RWPE2 (cell line): Measurements from ENCODE around the gene RIC3.
A peak's percentile ranks its signal among the peaks of the same experiment; 100 is the strongest.

ENCODE experiments used
- ATAC-seq: fragments of 200-7000 bp; cut with Tn5 transposase; 3 replicates; pipeline ENCODE4 v1.9.1; 2021; ENCODE audit warnings: low read depth
- DNase-seq: peaks from one replicate; pipeline ENCODE4 v3.0.0-alpha.2; 2020; ENCODE audit warnings: low spot score
- H3K27ac ChIP-seq: fragments of 450-650 bp; 2 replicates; pipeline ENCODE4 v1.5.1; 2017; ENCODE audit warnings: mild to moderate bottlenecking; ENCODE audit not compliant: poor library complexity, severe bottlenecking
- H3K27me3 ChIP-seq: fragments of 250-450 bp; sonication (Bioruptor Pico); 2 replicates; pipeline ENCODE4 v1.5.1; 2021; ENCODE audit warnings: mild to moderate bottlenecking, moderate library complexity; ENCODE audit not compliant: insufficient read depth, poor library complexity, severe bottlenecking
- H3K36me3 ChIP-seq: fragments of 250-450 bp; sonication (Bioruptor Pico); 2 replicates; pipeline ENCODE4 v1.5.1; 2020; ENCODE audit warnings: low read depth, mild to moderate bottlenecking, moderate library complexity
- H3K4me1 ChIP-seq: fragments of 250-450 bp; sonication (Bioruptor Pico); 2 replicates; pipeline ENCODE4 v1.5.1; 2021; ENCODE audit warnings: mild to moderate bottlenecking, moderate library complexity; ENCODE audit not compliant: insufficient read depth, poor library complexity, severe bottlenecking
- H3K4me3 ChIP-seq: fragments of 250-450 bp; sonication (Bioruptor Pico); 2 replicates; pipeline ENCODE4 v1.5.1; 2021; ENCODE audit warnings: mild to moderate bottlenecking, moderate library complexity; ENCODE audit not compliant: severe bottlenecking
- H3K9me3 ChIP-seq: fragments of 250-450 bp; sonication (Bioruptor Pico); 2 replicates; pipeline ENCODE4 v1.5.1; 2021; ENCODE audit warnings: mild to moderate bottlenecking, moderate library complexity; ENCODE audit not compliant: severe bottlenecking
- TF ChIP-seq, protein P1 (sequence below): fragments of 450-650 bp; IDR thresholded peaks from one replicate; pipeline ENCODE4 v1.5.1; 2017; ENCODE audit warnings: mild to moderate bottlenecking, moderate library complexity; ENCODE audit not compliant: poor library complexity, severe bottlenecking

The RIC3 gene

DNA sequence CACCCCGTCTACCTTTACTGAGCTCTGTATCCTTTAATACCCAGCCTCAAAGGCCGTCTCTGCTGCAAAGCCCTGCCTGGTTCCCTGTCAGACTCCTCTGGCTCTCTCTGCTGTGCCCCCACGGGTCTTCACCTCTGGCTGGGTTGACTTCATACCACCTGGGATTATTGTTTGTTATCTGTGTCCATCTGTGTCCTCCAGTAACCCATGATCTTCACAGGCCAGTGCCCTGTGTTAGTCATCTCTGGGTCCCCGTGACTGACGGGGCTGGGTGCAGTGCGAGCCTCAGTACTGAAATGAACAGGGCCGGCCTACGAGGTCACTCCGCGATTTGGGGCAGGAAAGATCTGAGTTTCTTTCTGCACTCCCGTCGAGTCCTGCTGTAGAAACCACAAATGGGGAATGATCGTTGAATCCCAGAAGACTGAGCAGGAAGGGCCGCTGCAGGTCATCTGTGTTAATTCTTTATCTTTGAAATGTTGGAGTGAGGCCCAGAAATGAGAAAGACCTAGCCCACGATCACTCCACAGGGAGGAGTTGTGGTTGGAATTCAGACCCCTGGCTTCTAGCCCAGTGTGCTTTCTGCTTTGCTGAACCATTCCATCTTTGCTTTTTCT, 100.1 kb downstream of the RIC3 start:
- Histone ChIP-seq H3K9me3 (no peaks in the 10 kb centered on the region), H3K27me3 (no peaks in the 10 kb centered on the region), H3K36me3 (no peaks in the 10 kb centered on the region), H3K4me1 (peaks cover 8% of the 10 kb centered on the region), H3K4me3 (no peak overlapping the region), H3K27ac (no peak overlapping the region)
- TF ChIP-seq, protein P1, sequence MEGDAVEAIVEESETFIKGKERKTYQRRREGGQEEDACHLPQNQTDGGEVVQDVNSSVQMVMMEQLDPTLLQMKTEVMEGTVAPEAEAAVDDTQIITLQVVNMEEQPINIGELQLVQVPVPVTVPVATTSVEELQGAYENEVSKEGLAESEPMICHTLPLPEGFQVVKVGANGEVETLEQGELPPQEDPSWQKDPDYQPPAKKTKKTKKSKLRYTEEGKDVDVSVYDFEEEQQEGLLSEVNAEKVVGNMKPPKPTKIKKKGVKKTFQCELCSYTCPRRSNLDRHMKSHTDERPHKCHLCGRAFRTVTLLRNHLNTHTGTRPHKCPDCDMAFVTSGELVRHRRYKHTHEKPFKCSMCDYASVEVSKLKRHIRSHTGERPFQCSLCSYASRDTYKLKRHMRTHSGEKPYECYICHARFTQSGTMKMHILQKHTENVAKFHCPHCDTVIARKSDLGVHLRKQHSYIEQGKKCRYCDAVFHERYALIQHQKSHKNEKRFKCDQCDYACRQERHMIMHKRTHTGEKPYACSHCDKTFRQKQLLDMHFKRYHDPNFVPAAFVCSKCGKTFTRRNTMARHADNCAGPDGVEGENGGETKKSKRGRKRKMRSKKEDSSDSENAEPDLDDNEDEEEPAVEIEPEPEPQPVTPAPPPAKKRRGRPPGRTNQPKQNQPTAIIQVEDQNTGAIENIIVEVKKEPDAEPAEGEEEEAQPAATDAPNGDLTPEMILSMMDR: no peak
- ATAC-seq (peak; percentile 61), DNase-seq (no peak)

DNA sequence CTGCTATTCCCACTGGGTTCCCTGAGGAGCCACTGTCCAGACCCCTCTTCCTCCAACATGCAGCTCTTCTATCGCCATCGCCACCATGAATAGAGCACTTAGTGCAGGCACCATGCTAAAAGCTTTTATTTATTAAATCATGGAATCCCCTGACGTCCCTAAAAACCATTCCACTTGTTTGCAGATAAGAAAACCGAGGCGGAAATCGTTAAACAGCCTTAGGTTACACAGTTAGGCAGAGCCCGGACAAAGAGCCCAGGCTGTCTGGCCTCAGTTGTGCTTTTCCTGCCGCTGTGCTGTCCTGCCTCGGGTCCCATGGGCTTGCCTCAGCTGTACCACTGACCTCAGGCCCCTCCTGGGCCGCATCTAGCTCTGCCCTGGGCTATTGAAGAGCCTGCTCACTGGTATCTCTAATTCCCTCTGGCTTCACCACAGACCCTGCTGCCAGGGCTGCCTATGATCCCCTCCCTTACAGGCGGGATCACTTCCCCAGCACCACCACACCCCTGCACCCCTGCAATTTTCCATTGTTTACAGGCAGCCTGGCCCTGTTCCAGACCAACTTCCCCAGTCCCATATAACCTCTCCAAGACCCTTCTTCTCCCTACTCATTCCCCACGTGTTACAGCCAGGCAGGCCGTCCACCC, 100.8 kb downstream of the RIC3 start:
- DNase-seq (no peak), ATAC-seq (no peak)
- no peaks in the 10 kb centered on the region for H3K27me3 ChIP-seq
- H3K4me1 ChIP-seq: peaks cover 8% of the 10 kb centered on the region
- no peaks in the 10 kb centered on the region for H3K9me3 ChIP-seq
- no peak overlapping the region for H3K4me3 ChIP-seq
- no peaks in the 10 kb centered on the region for H3K36me3 ChIP-seq
- no peak overlapping the region for H3K27ac ChIP-seq
- TF ChIP-seq, protein P1: no peak

DNA sequence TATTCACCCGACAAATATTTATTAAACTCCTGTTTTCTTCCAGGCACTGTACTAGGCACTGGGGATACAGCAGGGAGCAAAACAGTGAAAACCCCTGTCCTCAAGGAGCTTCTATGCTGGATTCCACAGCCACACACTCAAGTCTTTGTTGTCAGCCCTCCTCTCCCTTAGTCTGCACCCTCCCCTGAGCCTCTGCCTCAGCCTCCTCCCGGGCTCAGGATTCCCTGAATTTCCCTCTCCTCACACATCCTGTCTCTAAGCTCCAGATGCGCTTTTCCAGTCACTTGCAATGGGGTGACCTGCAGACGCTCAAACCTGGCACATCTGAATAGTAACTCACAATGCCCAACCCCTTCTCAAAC, 101.3 kb downstream of the RIC3 start:
- no peaks in the 10 kb centered on the region for H3K27me3 ChIP-seq
- H3K4me1 ChIP-seq: peaks cover 8% of the 10 kb centered on the region
- no peak for ATAC-seq
- no peaks in the 10 kb centered on the region for H3K36me3 ChIP-seq
- H3K4me3 ChIP-seq: no peak overlapping the region
- H3K9me3 ChIP-seq: no peaks in the 10 kb centered on the region
- H3K27ac ChIP-seq: no peak overlapping the region
- TF ChIP-seq, protein P1: no peak
- DNase-seq: no peak

DNA sequence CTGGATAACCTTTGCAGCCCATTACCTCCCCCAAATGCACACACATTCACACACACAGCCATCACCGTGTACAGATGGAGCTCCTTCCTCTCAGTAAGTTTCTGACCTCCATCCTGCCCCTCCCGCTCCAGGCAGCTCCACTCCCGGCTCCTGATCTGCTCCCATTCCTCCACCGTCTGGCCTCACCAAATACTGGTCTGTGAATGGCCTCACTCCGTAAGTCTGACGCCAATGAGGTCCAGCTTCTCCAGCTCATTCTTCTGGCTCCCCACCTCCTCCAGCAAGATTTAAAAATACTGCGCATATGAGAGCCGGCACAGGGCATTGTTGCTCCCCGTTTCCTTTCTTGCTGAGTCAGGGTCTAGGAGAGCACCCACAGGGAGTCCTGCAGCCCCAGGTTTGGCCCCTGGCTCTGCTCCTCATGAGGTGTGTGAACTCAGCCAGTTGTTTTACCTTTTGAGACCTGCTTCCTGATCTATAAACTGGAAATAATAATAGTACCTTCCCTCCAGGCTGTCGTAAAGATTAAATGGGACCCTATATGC, 101.8 kb downstream of the RIC3 start:
- ATAC-seq: no peak
- no peaks in the 10 kb centered on the region for H3K9me3 ChIP-seq

More for the DNA sequence above, 101.8 kb downstream of the RIC3 start:
- Histone ChIP-seq H3K36me3 (no peaks in the 10 kb centered on the region), H3K27ac (no peak overlapping the region), H3K4me1 (peaks cover 8% of the 10 kb centered on the region), H3K4me3 (no peak overlapping the region), H3K27me3 (no peaks in the 10 kb centered on the region)
- no peak for DNase-seq
- TF ChIP-seq, protein P1: no peak
